Measurements from ENCODE around the gene IGF2BP2. TPM values are rescaled to one million over a fixed set of nuclear protein-coding genes. Genes with fewer than 3 reads are reported as not detected.

The IGF2BP2 gene
- total RNA-seq, 1 donor from 2014 or later, result 147 TPM

GRCh38 chr3:185693985-185694653 lies 130.7 kb downstream of the IGF2BP2 start:
- Mint-ChIP-seq H3K4me1 (peaks cover 36% of the 10 kb centered on the region), H3K4me3 (no peak overlapping the region), H3K9me3 (no peaks in the 10 kb centered on the region), H3K27ac (no peak overlapping the region), H3K36me3 (peaks cover 18% of the 10 kb centered on the region), H3K27me3 (ENCODE audit: insufficient read depth, low read depth) (no peaks in the 10 kb centered on the region)
- Histone ChIP-seq H3K79me2 (ENCODE audit: low read depth) (peaks cover 90% of the 10 kb centered on the region), H3F3A (ENCODE audit: low read depth) (no peaks in the 10 kb centered on the region), H2AFZ (replicated peaks) (no peak overlapping the region), H3K27ac (no peak overlapping the region), H3K9ac (no peak overlapping the region), H3K4me2 (no peak overlapping the region), H3K27me3 (no peaks in the 10 kb centered on the region), H3K4me1 (peaks cover 7% of the 10 kb centered on the region), H3K36me3 (peaks cover 9% of the 10 kb centered on the region), H3K4me3 (no peak overlapping the region), H3K9me3 (ENCODE audit: low read depth) (no peaks in the 10 kb centered on the region), H4K20me1 (ENCODE audit: low read depth) (peaks cover 73% of the 10 kb centered on the region)
- no peak for DNase-seq (ENCODE audit: low spot score)
- TF ChIP-seq EZH2phosphoT487 (IDR thresholded peaks at IDR 0.05), result no peak
- no peak for TF ChIP-seq EZH2 (IDR thresholded peaks at IDR 0.05)
- TF ChIP-seq, protein P1, sequence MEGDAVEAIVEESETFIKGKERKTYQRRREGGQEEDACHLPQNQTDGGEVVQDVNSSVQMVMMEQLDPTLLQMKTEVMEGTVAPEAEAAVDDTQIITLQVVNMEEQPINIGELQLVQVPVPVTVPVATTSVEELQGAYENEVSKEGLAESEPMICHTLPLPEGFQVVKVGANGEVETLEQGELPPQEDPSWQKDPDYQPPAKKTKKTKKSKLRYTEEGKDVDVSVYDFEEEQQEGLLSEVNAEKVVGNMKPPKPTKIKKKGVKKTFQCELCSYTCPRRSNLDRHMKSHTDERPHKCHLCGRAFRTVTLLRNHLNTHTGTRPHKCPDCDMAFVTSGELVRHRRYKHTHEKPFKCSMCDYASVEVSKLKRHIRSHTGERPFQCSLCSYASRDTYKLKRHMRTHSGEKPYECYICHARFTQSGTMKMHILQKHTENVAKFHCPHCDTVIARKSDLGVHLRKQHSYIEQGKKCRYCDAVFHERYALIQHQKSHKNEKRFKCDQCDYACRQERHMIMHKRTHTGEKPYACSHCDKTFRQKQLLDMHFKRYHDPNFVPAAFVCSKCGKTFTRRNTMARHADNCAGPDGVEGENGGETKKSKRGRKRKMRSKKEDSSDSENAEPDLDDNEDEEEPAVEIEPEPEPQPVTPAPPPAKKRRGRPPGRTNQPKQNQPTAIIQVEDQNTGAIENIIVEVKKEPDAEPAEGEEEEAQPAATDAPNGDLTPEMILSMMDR (IDR thresholded peaks at IDR 0.05), result no peak

DNA sequence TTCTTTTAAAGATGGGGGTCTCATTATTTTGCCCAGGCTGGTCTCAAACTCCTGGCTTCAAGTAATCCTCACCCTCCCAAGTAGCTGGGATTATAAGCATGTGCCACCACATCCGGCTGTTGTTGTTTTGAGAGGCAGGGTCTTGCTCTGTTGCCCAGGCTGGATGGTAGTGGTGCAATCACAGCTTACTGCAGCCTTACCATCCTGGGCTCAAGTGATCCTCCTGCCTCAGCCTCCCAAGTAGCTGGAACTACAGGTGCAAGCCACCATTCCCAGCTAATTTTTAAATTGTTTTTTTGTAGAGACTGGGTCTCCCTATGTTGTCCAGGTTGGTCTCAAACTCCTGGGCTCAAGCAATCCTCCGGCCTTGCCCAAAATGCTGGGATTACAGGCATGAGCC lies 133.2 kb downstream of the IGF2BP2 start:
- no peak overlapping the region for H3K27ac Mint-ChIP-seq
- no peak for DNase-seq (ENCODE audit: low spot score)
- no peaks in the 10 kb centered on the region for H3K9me3 ChIP-seq (ENCODE audit: low read depth)
- no peak overlapping the region for H3K27ac ChIP-seq
- peaks cover 35% of the 10 kb centered on the region for H3K4me1 Mint-ChIP-seq
- H3K9me3 Mint-ChIP-seq, result no peaks in the 10 kb centered on the region
- peaks cover 54% of the 10 kb centered on the region for H4K20me1 ChIP-seq (ENCODE audit: low read depth)
- peaks cover 9% of the 10 kb centered on the region for H3K36me3 ChIP-seq
- no peaks in the 10 kb centered on the region for H3F3A ChIP-seq (ENCODE audit: low read depth)
- no peaks in the 10 kb centered on the region for H3K27me3 ChIP-seq
- TF ChIP-seq, protein P1 (IDR thresholded peaks at IDR 0.05), result no peak
- TF ChIP-seq EZH2phosphoT487 (IDR thresholded peaks at IDR 0.05) (no peak), EZH2 (IDR thresholded peaks at IDR 0.05) (no peak)
- no peak overlapping the region for H3K9ac ChIP-seq
- peaks cover 31% of the 10 kb centered on the region for H3K36me3 Mint-ChIP-seq
- no peak overlapping the region for H3K4me3 Mint-ChIP-seq
- H3K27me3 Mint-ChIP-seq (ENCODE audit: insufficient read depth, low read depth), result no peaks in the 10 kb centered on the region
- peaks cover 5% of the 10 kb centered on the region for H3K4me1 ChIP-seq
- no peak overlapping the region for H3K4me3 ChIP-seq
- H2AFZ ChIP-seq (replicated peaks), result no peak overlapping the region
- peaks cover 67% of the 10 kb centered on the region for H3K79me2 ChIP-seq (ENCODE audit: low read depth)
- H3K4me2 ChIP-seq, result no peak overlapping the region

DNA sequence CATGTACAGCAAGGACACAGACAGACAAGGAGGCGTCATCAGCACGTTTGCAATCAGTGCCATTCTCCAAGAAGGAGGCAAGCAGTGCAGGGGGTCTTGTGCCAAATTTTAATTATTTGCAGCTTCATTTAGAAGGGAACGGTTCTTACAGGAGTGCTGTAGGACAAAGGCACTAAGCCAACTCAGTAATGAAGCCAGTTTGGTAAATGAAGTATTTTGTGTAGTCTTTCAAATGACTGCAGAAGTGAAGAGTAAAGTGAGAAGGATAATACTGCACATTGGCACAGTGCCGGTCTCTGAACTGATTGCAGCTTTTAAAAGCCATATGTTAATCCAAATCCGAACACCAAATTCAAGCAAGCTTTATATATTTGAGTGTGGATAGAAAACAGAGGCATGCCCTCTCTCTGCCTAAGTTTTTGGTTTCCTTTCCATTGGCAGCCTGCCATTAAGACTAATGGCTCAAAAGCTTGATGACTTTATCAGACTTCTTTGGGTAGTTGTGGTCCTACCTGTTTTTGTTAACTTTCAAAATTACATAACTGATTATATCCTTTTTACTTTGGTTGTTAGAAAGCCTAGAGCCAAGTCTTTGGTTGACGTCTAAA lies 137.5 kb downstream of the IGF2BP2 start:
- Histone ChIP-seq H3K27ac (no peak overlapping the region), H3K9me3 (ENCODE audit: low read depth) (no peaks in the 10 kb centered on the region), H3K4me2 (no peak overlapping the region)

More for the DNA sequence above, 137.5 kb downstream of the IGF2BP2 start:
- no peaks in the 10 kb centered on the region for H3K27me3 ChIP-seq
- no peaks in the 10 kb centered on the region for H3K4me1 ChIP-seq
- Mint-ChIP-seq H3K9me3 (peaks cover 2% of the 10 kb centered on the region), H3K4me1 (peaks cover 15% of the 10 kb centered on the region), H3K4me3 (no peak overlapping the region), H3K27ac (no peak overlapping the region), H3K27me3 (ENCODE audit: insufficient read depth, low read depth) (peaks cover 3% of the 10 kb centered on the region), H3K36me3 (peaks cover 64% of the 10 kb centered on the region)
- H3K9ac ChIP-seq, result no peak overlapping the region
- peaks cover 42% of the 10 kb centered on the region for H3K79me2 ChIP-seq (ENCODE audit: low read depth)
- peaks cover 15% of the 10 kb centered on the region for H4K20me1 ChIP-seq (ENCODE audit: low read depth)
- no peak for DNase-seq (ENCODE audit: low spot score)
- peaks cover 4% of the 10 kb centered on the region for H3K36me3 ChIP-seq
- H2AFZ ChIP-seq (replicated peaks), result no peak overlapping the region
- TF ChIP-seq EZH2 (IDR thresholded peaks at IDR 0.05) (no peak), EZH2phosphoT487 (IDR thresholded peaks at IDR 0.05) (no peak)
- TF ChIP-seq, protein P1 (IDR thresholded peaks at IDR 0.05), result no peak
- no peaks in the 10 kb centered on the region for H3F3A ChIP-seq (ENCODE audit: low read depth)
- no peak overlapping the region for H3K4me3 ChIP-seq
